Heart left ventricle (tissue), 16 donors: Measurements from ENCODE around the gene SMIM1. TPM values are rescaled to one million over a fixed set of nuclear protein-coding genes. Genes with fewer than 3 reads are reported as not detected.

ENCODE experiments used
- ATAC-seq, 4 donors: fragments of 200-7000 bp; cut with Tn5 transposase; one replicate each; pipeline ENCODE4 v1.9.1; 2020 to 2022; ENCODE audit warnings: moderate library complexity in 4 of 4, mild to moderate bottlenecking in 3 of 4, moderate number of reproducible peaks in 1 of 4
- DNase-seq, 5 donors: peaks; one replicate each; pipeline ENCODE4 v3.0.0-alpha.2; 2020
- H3K27ac ChIP-seq, 12 donors: fragments of 200-600 bp; sonication (generic) in 4 of 12; one replicate each; pipeline versions ENCODE4 v1.5.0 to v1.8.0; 2016 to 2022; ENCODE audit warnings: mild to moderate bottlenecking in 2 of 12
- H3K27me3 ChIP-seq, 9 donors: fragments of 200-600 bp; sonication (generic) in 2 of 9; one replicate each; pipeline versions ENCODE4 v1.5.1 to v1.8.0; 2016 to 2022; ENCODE audit warnings: mild to moderate bottlenecking in 3 of 9
- H3K36me3 ChIP-seq, 9 donors: fragments of 200-600 bp; sonication (generic) in 2 of 9; one replicate each; pipeline versions ENCODE4 v1.5.0 to v1.8.0; 2018 to 2022; ENCODE audit warnings: mild to moderate bottlenecking in 2 of 9
- H3K4me1 ChIP-seq, 12 donors: fragments of 200-600 bp; sonication (generic) in 4 of 12; one replicate each; pipeline versions ENCODE4 v1.5.0 to v1.8.0; 2016 to 2022; ENCODE audit warnings: mild to moderate bottlenecking in 3 of 12
- H3K4me3 ChIP-seq, 12 donors: fragments of 200-600 bp; sonication (generic) in 4 of 12; one replicate each; pipeline versions ENCODE4 v1.5.0 to v1.8.0; 2017 to 2022; ENCODE audit warnings: mild to moderate bottlenecking in 9 of 12, moderate library complexity in 4 of 12
- H3K9me3 ChIP-seq, 12 donors: fragments of 200-600 bp; sonication (generic) in 4 of 12; one replicate each; pipeline versions ENCODE4 v1.5.0 to v1.8.0; 2016 to 2022; ENCODE audit warnings: mild to moderate bottlenecking in 1 of 12
- CTCF ChIP-seq, 12 donors: fragments of 200-600 bp; sonication (generic) in 4 of 12; IDR thresholded peaks; one replicate each; pipeline versions ENCODE4 v1.5.0 to v1.8.0; 2018 to 2022; ENCODE audit warnings: antibody characterized with exemption in 12 of 12, mild to moderate bottlenecking in 5 of 12
- POLR2A ChIP-seq, 2 donors: fragments of 450-650 bp; IDR thresholded peaks; one replicate each; pipeline ENCODE4 v1.6.1; 2017; ENCODE audit warnings: antibody characterized with exemption in 2 of 2, mild to moderate bottlenecking in 2 of 2, moderate library complexity in 2 of 2
- WGBS, 4 donors: extraction: QIAGEN DNeasy Blood & Tissue Kit in 2 of 4; methylation state at CpG; one replicate each; pipeline versions ENCODE4 v1.1.5 to v1.1.7; 2013 to 2018; 5-methylcytosine and 5-hydroxymethylcytosine counted together
- intact Hi-C, 10 donors: fragments of 100-400 bp; cut with DNase I; formaldehyde crosslinking; loops; one replicate each; pipeline versions ENCODE4 v1.11.1 to v1.14.2; 2022
- polyA plus RNA-seq, 2 donors: library from polyadenylated mRNA; stranded (reverse); fragments of 200-250 nt; gene quantifications; one replicate each; pipeline ENCODE4 v1.2.3, GENCODE V29; 2013
- total RNA-seq, 9 donors: library from RNA; depleted of rRNA in 2 of 9; stranded (reverse); fragments of >200 nt in 2 of 9; fragmentation: NEBNext Ultra II Directional in 3 of 9; extraction: Animal tissue kit (Norgen Biotek cat#: 25700) in 3 of 9; gene quantifications; one replicate each; pipeline versions ENCODE4 v1.1.0 to v1.2.4, GENCODE V29; 2016 to 2023
- donor health status: ischemic (EF 13 %, LVEDD 7.1; RV severe dilation, severe dysfunction).
- donor health status: healthy with polysubstance abuse.
- donor health status: DM: no; HTN: yes; CAD: no.
- donor health status: DM: no; HTN: no; CAD: no.
- donor health status: ischemic (EF 25% LVEDD 6.9; RV normal size, moderate dysfunction).
- donor health status: ischemic (EF 25% LVEDD 5.7; RV mildly dilated, moderate dysfunction).
- donor health status: healthy.
- donor health status: DM: yes; HTN: yes; CAD: no.
- donor health status: ischemic (EF 35%, LVEDD 5.7; RV mildly dilated, moderate dysfunction).
- donor health status: nonischemic (EF 11% LVEDD 7.7; RV severe dilation, severe dysfunction).
- donor health status: DM: yes; HTN: yes; CAD: no.
- donor health status: PGD.
- donor health status: ischemic (EF 29% LVEDD 5.4; RV normal size, mild dysfunction).
- donor health status: nonischemic (EF 23%, LVEDD 6.1; RV moderate dilation, normal function).

Gene SMIM1
- total and polyA plus RNA-seq, 11 donors: 3.8 to 51.2 (median 11.7) TPM

- no peak overlapping the region for H3K27ac ChIP-seq
- H3K4me3 ChIP-seq: no peak overlapping the region
- WGBS, 4 donors: 94% methylated on average over 21 to 28 of the region's 28 CpGs
- H3K36me3 ChIP-seq: peaks cover 0 to 74% (median 67%) of the 10 kb centered on the region in 9 donors
- no peaks in the 10 kb centered on the region for H3K9me3 ChIP-seq
- no peaks in the 10 kb centered on the region for H3K27me3 ChIP-seq
- TF ChIP-seq CTCF (IDR thresholded peaks at IDR 0.05) (no peak), POLR2A (IDR thresholded peaks at IDR 0.05) (no peak)
- DNase-seq (no peak), ATAC-seq (no peak)
- intact Hi-C loops: no loop called here
- H3K4me1 ChIP-seq: no peaks in the 10 kb centered on the region
Measured at GRCh38 chr1:3817821-3818597, 45.5 kb downstream of the SMIM1 start.

DNA sequence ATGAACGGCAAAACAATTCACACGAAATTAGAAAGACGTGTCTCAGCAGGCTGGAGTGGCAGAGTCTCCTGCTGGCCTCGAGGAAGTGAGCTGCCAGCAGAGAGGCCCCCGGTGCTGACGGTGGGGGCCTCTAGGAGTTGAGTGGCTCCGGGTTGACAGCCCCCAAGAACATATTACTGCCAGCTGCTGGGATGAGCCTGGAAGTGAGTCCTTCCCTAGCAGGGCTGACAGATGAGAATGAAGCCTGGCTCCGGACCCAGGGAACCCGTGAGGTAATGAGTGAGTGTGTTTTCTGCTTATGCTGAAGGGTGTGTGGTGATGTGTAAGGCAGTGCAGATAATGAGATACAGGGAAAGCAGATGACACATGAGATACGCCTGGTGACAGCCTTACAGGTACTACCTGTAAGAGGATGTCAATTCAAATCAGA lies 47.2 kb downstream of the SMIM1 start:
- Histone ChIP-seq H3K4me3 (no peak overlapping the region), H3K27ac (no peak overlapping the region), H3K9me3 (no peaks in the 10 kb centered on the region), H3K4me1 (no peaks in the 10 kb centered on the region), H3K36me3 (peaks cover 0 to 79% (median 73%) of the 10 kb centered on the region in 9 donors), H3K27me3 (no peaks in the 10 kb centered on the region)
- intact Hi-C loops: no loop called here
- WGBS, 4 donors: 72 to 81% (median 78%) methylated on average over 10 of the region's 10 CpGs
- ATAC-seq: no peak
- no peak for DNase-seq
- TF ChIP-seq POLR2A (IDR thresholded peaks at IDR 0.05): no peak
- no peak for TF ChIP-seq CTCF (IDR thresholded peaks at IDR 0.05)

- Histone ChIP-seq H3K4me1 (no peaks in the 10 kb centered on the region), H3K36me3 (peaks cover 0 to 78% (median 72%) of the 10 kb centered on the region in 9 donors), H3K9me3 (no peaks in the 10 kb centered on the region), H3K27ac (no peak overlapping the region), H3K4me3 (no peak overlapping the region), H3K27me3 (no peaks in the 10 kb centered on the region)
- no peak for DNase-seq
- WGBS, 4 donors: 87 to 94% (median 91%) methylated on average over 8 of the region's 8 CpGs
- TF ChIP-seq POLR2A (IDR thresholded peaks at IDR 0.05): no peak
- TF ChIP-seq CTCF (IDR thresholded peaks at IDR 0.05): no peak
- ATAC-seq: no peak
- intact Hi-C loops: no loop called here
Measured at GRCh38 chr1:3820316-3820715, 47.8 kb downstream of the SMIM1 start.

GRCh38 chr1:3821004-3821403 lies 48.5 kb downstream of the SMIM1 start:
- Histone ChIP-seq H3K4me1 (no peaks in the 10 kb centered on the region), H3K27ac (no peak overlapping the region)
- intact Hi-C loops: no loop called here

More at GRCh38 chr1:3821004-3821403, 48.5 kb downstream of the SMIM1 start:
- ATAC-seq (no peak), DNase-seq (no peak)
- WGBS, 4 donors: 87 to 94% (median 92%) methylated on average over 6 of the region's 6 CpGs
- Histone ChIP-seq H3K27me3 (no peaks in the 10 kb centered on the region), H3K4me3 (no peak overlapping the region), H3K36me3 (peaks cover 0 to 78% (median 72%) of the 10 kb centered on the region in 9 donors), H3K9me3 (no peaks in the 10 kb centered on the region)
- no peak for TF ChIP-seq CTCF (IDR thresholded peaks at IDR 0.05)
- TF ChIP-seq POLR2A (IDR thresholded peaks at IDR 0.05): no peak
